Measurements from ENCODE around the gene GPX5. TPM values are rescaled to one million over a fixed set of nuclear protein-coding genes. Genes with fewer than 3 reads are reported as not detected.

GPX5 gene
- total RNA-seq, 1 experiment from 2014 or later, result not detected

DNA sequence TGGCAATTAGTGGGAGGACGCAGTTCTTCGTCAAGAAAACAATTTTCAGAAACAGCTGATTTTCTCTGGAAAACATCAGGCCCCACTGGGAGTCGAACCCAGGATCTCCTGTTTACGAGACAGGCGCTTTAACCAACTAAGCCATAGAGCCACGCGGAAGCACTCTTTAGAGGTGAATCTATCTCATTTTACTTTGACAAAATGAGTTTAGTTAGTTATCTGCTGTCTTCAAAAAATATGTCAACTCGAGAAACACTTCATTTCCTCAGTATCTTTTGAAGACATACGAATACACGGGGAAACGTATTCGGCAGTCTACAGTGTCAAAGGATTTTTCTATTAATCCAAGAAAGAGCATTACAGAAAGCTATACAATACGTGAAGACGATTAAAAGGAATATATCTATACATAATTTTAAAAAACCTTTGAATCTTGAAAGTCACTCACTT, 36.7 kb upstream of the GPX5 start:
- Histone ChIP-seq H3K4me1 (ENCODE audit: control insufficient read depth, insufficient read depth, low read length) (peaks cover 4% of the 10 kb centered on the region; the same call in 1 of the 2 replicates), H3K27ac (ENCODE audit: low read length) (peak overlapping the region; percentile 83), H3K36me3 (ENCODE audit: control insufficient read depth, insufficient read depth, low read length) (no peaks in the 10 kb centered on the region), H3K4me3 (ENCODE audit: low read depth in 2 of 2, low read length in 2 of 2) (peak overlapping the region; percentile 72 to 88), H3K27me3 (ENCODE audit: control insufficient read depth, insufficient read depth, low read length) (no peaks in the 10 kb centered on the region), H3K9me3 (ENCODE audit: control insufficient read depth, insufficient read depth, low read depth, low read length) (no peaks in the 10 kb centered on the region)
- ATAC-seq (peak; percentile 73), DNase-seq (ENCODE audit: low read depth, low spot score) (peak; percentile 87)
- no peak for TF ChIP-seq TCF7L2 (IDR thresholded peaks at IDR 0.05; ENCODE audit: low read depth, low read length)
- peak; percentile 58; the same call in 1 of the 2 replicates for TF ChIP-seq POLR2AphosphoS5 (IDR thresholded peaks at IDR 0.05; ENCODE audit: low read depth, low read length)
- TF ChIP-seq, protein P1, sequence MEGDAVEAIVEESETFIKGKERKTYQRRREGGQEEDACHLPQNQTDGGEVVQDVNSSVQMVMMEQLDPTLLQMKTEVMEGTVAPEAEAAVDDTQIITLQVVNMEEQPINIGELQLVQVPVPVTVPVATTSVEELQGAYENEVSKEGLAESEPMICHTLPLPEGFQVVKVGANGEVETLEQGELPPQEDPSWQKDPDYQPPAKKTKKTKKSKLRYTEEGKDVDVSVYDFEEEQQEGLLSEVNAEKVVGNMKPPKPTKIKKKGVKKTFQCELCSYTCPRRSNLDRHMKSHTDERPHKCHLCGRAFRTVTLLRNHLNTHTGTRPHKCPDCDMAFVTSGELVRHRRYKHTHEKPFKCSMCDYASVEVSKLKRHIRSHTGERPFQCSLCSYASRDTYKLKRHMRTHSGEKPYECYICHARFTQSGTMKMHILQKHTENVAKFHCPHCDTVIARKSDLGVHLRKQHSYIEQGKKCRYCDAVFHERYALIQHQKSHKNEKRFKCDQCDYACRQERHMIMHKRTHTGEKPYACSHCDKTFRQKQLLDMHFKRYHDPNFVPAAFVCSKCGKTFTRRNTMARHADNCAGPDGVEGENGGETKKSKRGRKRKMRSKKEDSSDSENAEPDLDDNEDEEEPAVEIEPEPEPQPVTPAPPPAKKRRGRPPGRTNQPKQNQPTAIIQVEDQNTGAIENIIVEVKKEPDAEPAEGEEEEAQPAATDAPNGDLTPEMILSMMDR (IDR thresholded peaks at IDR 0.05), result no peak
- BruUV-seq (replicated peaks), result no TSS peak
- intact Hi-C loops (cut with micrococcal nuclease; ENCODE audit: unreplicated experiment) (no loop called here), in situ Hi-C loops (cut with HindIII; ENCODE audit: low pct_unique_long_range_greater_than_20kb, low sequenced_read_pairs) (no loop called here)
- ChIA-PET POLR2A (interaction anchor here (0.6 kb wide), 3 partner anchors 8 to 322 kb away, joined by 3 to 12 read pairs (median 7); no protein-coding TSS in a partner anchor), CTCF (interaction anchor here (0.7 to 0.8 kb wide), 4 partner anchors 12 to 106 kb away, joined by 3 to 7 read pairs (median 4); no protein-coding TSS in a partner anchor)

DNA sequence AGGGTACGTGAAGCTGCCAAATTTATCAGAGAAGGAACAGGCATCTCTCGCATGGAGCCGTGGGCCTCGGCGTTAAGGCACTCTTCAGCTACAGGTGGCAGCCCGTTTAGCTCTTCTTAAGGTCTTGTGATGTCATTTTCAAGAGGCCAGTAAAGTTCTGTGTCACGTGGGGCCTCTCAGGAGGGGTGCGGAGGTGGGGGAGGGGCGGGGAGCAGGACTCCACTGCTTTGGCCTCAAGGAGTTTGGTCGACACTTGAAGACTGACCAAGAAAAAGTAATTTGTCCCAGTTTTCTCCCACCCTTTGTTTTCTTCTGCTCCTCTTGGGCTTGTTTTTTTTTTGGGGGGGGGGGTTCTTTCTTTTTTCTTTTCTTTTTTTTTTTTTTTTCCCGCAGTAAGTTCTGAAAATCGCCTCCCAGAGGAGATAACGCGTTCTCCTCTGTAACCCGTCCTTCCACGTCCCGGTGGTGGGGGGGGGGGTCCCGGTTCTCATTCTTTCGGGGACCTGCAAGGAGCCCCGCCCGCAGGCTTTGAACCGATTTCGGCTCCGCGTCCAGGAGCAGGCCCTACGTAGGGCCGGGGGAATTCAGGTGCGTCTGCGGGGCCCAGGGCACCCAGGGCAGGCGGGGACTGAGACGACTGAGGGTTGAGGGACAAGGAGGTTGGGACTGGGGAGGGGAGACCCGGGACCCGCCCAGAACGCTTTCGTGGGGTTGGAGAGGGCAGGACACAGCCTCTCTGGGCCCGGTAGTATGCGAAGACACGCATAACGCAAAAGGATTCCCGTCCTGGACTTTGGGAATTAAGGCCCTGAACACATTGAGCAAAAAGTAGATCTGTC, 36.1 kb upstream of the GPX5 start:
- POLR2A ChIA-PET, result interaction anchor here (0.6 kb wide), 3 partner anchors 9 to 321 kb away, joined by 3 to 12 read pairs (median 7); no protein-coding TSS in a partner anchor
- CTCF ChIA-PET, result interaction anchor here (0.7 to 0.8 kb wide), 4 partner anchors 12 to 107 kb away, joined by 3 to 7 read pairs (median 4); no protein-coding TSS in a partner anchor
- intact Hi-C loops (cut with micrococcal nuclease; ENCODE audit: unreplicated experiment) (no loop called here), in situ Hi-C loops (cut with HindIII; ENCODE audit: low pct_unique_long_range_greater_than_20kb, low sequenced_read_pairs) (no loop called here)
- Histone ChIP-seq H3K27ac (ENCODE audit: low read length) (peak overlapping the region; percentile 83), H3K4me1 (ENCODE audit: control insufficient read depth, insufficient read depth, low read length) (peaks cover 4% of the 10 kb centered on the region; the same call in 1 of the 2 replicates), H3K27me3 (ENCODE audit: control insufficient read depth, insufficient read depth, low read length) (no peaks in the 10 kb centered on the region), H3K4me3 (ENCODE audit: low read depth in 2 of 2, low read length in 2 of 2) (peak overlapping the region; percentile 72 to 88), H3K36me3 (ENCODE audit: control insufficient read depth, insufficient read depth, low read length) (no peaks in the 10 kb centered on the region), H3K9me3 (ENCODE audit: control insufficient read depth, insufficient read depth, low read depth, low read length) (no peaks in the 10 kb centered on the region)
- ATAC-seq (peak; percentile 99), DNase-seq (ENCODE audit: low read depth, low spot score) (peak; percentile 69)
- TF ChIP-seq, protein P2, sequence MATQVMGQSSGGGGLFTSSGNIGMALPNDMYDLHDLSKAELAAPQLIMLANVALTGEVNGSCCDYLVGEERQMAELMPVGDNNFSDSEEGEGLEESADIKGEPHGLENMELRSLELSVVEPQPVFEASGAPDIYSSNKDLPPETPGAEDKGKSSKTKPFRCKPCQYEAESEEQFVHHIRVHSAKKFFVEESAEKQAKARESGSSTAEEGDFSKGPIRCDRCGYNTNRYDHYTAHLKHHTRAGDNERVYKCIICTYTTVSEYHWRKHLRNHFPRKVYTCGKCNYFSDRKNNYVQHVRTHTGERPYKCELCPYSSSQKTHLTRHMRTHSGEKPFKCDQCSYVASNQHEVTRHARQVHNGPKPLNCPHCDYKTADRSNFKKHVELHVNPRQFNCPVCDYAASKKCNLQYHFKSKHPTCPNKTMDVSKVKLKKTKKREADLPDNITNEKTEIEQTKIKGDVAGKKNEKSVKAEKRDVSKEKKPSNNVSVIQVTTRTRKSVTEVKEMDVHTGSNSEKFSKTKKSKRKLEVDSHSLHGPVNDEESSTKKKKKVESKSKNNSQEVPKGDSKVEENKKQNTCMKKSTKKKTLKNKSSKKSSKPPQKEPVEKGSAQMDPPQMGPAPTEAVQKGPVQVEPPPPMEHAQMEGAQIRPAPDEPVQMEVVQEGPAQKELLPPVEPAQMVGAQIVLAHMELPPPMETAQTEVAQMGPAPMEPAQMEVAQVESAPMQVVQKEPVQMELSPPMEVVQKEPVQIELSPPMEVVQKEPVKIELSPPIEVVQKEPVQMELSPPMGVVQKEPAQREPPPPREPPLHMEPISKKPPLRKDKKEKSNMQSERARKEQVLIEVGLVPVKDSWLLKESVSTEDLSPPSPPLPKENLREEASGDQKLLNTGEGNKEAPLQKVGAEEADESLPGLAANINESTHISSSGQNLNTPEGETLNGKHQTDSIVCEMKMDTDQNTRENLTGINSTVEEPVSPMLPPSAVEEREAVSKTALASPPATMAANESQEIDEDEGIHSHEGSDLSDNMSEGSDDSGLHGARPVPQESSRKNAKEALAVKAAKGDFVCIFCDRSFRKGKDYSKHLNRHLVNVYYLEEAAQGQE (IDR thresholded peaks at IDR 0.05; ENCODE audit: insufficient read depth in 1 of 2, low read depth in 2 of 2, low read length in 1 of 2), result no peak
- TF ChIP-seq, protein P1 (IDR thresholded peaks at IDR 0.05), result no peak
- TF ChIP-seq POLR2AphosphoS5 (IDR thresholded peaks at IDR 0.05; ENCODE audit: low read depth, low read length), result no peak
- no TSS peak for BruUV-seq (replicated peaks)
